Measurements from ENCODE around the gene PDE12.
"Not testable (repeated sequence)": the region's sequence is repeated elsewhere in the genome, so short reads cannot be mapped to it uniquely, and the experiment has no call there.

Gene PDE12

DNA sequence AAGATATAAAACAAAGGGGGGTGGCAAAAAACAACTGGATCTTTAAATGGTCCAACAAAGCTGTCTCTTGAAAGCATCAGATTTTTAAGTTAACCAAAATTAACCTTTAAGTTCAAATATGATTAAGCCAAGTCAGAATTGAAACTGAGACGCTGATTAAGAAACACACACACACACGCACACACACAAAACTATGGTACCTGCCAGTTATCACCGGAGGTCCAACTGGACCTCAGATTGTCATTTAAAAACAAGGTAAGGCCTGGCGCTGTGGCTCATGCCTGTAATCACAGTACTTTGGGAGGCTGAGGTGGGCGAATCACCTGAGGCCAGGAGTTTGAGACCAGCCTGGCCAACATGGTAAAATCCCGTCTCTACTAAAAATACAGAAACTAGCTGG, 30.7 kb downstream of the PDE12 start:
- DNase-seq = no peak

DNA sequence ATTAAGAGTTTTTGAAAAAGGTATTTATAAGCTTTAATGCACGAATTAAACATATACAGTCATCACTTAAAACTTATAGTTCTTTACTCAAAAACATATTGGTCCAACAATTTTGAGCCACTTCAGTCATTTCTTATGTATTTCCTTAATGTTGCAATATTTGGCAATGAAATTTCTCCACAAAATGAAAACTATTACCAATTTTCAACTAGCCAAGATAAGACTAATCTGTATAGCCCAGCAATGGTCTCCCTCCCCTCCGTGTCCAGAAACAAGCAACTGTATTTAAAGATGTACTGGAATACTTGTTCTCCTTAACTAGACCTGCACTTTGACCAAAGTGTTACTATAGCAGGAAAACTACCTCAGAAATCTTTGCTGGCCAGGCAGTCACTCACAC, 31.8 kb downstream of the PDE12 start:
- no peak for DNase-seq

DNA sequence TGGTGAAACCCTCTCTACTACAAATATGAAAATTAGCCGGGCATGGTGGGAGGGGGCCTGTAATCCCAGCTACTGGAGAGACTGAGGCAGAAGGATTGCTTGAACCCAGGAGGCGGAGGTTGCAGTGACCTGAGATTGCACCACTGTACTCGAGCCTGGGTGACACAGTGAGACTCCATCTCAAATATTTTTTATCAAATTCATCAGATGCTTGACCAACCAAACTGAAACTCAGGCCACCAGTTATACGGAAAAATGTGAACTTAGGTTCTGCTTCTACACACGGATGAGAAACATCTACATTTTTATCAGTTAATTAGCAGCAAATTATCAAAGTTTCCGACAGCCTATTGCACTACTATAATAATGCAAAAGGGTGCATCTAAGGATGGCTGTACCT, 36.2 kb downstream of the PDE12 start:
- DNase-seq = no peak

DNA sequence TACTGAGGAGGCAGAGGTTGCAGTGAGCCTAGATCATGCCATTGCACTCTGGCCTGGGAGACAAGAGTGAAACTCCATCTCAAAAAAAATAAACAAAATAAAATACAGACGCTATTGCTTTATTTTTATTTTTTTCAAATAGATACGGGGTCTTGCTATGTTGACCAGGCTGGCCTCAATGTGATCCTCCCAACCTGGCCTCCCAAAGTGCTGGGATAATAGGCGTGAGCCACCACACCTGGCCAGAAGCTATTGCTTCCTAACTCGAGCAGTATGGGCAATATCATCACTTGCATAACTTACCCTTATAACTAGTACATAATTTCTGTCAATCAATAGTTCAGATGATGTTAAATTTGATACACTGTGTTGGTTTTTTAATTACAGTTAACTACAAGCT, 38.1 kb downstream of the PDE12 start:
- no peak for DNase-seq

DNA sequence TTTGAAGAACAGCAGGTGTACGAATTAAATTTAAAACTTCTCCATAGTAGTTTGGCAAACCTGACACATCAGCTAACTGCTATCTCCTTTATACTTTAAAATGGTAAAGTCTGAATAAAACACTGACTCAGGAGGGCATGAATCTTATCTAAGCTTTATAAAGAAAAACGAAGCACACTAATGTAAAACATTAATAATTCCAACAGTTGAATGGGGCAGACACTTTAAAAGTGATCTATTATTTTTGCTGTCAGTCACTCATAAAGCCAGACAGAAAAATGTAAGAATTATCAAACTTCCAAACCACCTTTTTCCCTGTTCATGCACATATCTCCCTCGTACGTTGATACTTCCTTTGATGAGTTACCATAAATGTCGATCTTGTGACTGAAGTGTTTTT, 38.5 kb downstream of the PDE12 start:
- DNase-seq = no peak

DNA sequence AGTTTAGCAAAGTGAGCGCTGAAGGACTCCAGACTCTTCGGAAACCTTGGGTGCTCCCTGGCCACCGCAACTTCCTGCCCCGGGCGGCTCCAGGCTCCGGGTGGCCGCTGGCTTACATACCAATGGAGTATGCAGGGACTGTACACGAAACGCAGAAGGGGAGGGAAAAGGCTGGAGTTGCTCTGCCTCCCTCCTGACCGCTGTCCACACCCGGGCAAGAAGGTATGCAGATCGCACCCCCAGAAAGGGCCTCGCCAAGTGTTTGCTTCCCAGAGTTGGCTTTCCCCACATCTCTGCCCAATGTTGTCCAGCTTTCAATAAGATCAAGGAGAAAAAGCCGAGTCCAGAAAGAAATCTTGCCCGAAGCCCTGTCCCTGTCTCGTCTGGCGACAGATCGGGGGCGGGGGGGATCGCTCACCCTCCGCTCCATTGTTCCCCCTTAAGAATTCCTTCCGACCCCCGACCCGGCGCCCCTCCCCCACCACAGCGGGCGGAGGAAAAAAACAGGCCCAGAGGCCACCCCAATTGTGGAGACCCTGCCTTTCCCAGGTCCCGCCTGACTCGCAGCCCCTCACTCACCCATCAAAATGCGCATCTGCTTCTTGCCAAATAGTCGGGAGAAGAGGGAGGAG, 40.5 kb downstream of the PDE12 start:
- peak; percentile 96 for DNase-seq

DNA sequence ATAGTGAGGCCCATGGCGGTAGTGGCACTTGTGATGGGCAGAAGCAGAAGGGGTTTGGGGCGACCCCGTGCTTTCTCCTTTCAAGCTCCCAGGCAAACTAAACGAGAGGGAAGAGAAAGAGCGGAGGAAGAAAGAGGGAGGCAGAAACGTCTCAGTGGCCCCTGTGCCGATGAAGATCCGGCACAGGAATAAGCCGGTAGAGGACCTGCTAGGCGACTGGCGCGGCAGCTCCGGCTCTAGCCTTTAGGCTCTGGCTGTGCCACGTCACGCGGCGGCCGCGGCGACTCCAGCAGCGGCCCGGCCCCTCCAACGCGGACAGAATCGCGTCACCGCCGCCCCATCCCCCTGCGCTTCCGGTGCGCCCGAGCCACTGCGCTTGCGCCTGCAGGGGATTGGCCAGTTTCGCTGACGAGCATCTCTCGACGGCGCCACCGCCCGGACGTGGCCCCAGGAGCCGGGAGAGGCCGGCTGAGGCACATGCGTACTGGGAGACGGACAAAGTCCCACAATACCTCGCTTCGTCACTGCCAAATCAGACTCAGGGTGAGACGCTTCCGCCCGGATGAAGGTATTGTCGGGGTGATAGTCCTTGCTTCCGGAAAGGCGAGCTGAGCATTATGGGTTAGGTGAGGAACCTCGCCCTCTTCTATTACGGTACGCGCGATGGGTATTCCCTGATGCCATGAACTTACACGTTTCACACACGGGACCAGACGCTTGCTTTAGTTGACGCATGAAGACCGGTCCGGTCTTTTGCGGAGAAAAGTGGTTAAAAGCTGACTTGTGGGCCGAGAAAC, 41.3 kb downstream of the PDE12 start, which contains the start of gene ARF4:
Gene ARF4, minus strand, starts transcription at position 218 of the 797 bp plus-strand sequence. Its CDS starts 204 bp downstream, at position 14.
- peak; percentile 100 for DNase-seq

DNA sequence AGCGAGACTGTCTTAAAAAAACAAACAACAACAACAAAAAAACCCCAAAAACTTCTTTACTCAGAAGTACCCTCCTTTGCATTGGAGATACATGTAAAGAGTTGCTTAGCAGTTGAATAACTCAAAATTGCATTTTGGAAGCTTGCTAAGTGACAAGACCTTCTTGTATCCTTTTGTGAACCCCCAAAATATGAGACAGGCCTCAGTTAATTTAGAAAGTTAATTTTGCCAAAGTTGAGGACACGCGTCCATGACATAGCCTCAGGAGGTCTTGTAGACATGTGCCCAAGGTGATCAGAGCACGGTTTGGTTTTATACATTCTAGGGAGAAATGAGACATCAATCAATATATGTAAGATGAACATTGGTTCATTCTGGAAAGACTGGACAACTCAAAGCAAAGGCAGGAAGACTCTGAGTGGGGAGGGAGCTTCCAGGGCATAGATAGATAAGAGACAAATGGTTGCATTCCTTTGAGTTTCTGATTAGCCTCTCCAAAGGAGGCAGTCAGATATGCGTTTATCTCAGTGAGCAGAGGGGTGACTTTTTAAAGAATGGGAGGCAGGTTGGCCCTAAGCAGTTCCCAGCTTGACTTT, 42.8 kb downstream of the PDE12 start:
- DNase-seq = no peak

DNA sequence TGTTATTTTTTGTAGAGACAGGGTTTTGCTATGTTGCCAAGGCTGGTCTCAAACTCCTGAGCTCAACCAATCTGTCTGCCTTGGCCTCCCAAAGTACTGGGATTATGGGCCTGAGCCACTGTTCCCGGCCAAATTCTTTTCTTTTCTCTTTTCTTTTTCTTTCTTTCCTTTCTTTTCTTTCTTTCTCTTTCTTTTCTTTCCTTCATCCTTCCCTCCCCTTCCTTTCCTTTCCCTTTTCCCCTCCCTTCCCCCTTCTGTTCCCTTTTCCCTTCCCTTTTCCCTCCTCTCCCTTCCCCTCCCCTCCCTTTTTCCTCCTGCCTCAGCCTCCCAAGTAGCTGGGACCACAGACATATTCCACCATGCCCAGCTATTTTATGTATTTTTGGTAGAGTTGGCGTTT, 44.1 kb downstream of the PDE12 start:
- no peak for DNase-seq

DNA sequence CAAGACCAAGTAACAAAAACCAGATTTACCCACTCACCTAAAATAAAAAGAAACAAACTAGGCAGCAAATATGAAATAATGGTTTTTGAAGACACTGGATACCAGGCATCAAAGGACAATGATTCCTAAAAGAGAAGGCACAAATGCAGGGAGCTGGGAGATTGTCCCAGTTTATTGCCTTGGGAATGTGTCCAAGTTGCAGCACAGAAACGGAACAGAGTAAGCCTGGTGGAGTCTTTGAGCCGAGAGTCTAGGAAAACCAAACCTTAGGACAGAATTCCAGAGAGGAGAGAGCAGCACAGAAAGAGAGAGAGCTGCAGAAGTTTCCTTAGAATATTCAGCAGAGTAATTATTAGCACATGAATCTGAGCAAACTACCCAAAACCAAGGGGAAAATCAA, 48.9 kb downstream of the PDE12 start:
- DNase-seq = no peak

DNA sequence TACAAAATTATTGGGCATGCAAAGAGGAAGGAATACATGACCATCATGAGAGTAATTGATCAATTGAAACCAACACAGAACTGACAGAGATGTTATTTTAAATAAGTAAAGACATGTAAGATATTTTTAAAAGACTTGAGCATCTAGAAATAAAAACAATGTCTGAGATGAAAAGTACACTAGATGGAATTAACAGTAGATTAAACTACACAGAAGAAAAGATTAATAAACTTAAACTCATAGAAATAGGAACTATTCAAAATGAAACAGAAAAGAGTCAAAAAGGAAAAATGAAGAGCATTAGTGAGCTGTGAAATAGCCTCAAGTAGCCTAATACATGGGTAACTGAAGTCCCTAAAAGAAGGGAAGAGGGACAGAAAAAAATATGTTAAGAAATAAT, 49.6 kb downstream of the PDE12 start:
- DNase-seq = no peak

DNA sequence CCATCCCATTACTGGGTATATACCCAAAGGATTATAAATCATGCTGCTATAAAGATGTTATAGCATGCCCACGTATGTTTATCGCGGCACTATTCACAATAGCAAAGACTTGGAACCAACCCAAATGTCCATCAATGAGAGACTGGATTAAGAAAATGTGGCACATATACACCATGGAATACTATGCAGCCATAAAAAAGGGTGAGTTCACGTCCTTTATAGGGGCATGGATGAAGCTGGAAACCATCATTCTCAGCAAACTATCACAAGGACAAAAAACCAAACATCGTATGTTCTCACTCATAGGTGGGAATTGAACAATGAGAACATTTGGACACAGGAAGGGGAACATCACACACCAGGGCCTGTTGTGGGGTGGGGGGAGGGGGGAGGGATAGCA, 55.8 kb downstream of the PDE12 start:
- DNase-seq = not testable (repeated sequence)

DNA sequence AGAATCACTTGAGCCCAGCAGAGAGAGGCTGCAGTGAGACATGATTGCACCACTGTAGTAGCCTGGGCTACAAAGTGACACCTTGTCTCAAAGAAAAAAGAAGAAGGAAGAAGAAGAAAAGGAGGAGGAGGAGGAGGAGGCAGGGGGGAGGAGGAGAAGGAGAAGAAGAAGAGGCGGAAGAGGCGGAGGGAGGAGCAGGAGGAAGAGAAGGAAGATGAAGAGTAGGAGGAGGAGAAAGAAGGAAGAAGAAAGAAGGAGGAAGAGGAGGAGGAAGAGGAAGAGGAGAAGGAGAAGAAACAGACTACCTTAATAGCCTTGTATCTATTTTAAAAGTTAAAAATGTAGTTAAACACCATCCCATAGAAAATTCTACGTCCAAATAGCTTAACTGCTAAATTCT, 60.2 kb downstream of the PDE12 start:
- no peak for DNase-seq

All from fibroblast of upper back skin (primary cell).